ENCODE measurements around the gene METTL25B. TPM values are rescaled to one million over a fixed set of nuclear protein-coding genes. Genes with fewer than 3 reads are reported as not detected.
A peak's percentile ranks its signal among the peaks of the same experiment; 100 is the strongest.
"Not testable (repeated sequence)": the region's sequence is repeated elsewhere in the genome, so short reads cannot be mapped to it uniquely, and the experiment has no call there.

METTL25B gene
- total and polyA plus RNA-seq, 11 donors: 8.9 to 24.3 (median 15.5) TPM

- Histone ChIP-seq H3K9me3 (no peaks in the 10 kb centered on the region), H3K4me3 (no peak overlapping the region), H3K27me3 (no peaks in the 10 kb centered on the region), H3K27ac (no peak overlapping the region), H3K4me1 (peaks cover 0 to 24% (median 11%) of the 10 kb centered on the region in 12 donors), H3K36me3 (no peaks in the 10 kb centered on the region)
- intact Hi-C loops (cut with DNase I): no loop called here
- 97 to 100% (median 99%) methylated on average over 1 of the region's 1 CpG for WGBS, 4 donors
- DNase-seq (no peak), ATAC-seq (no peak)
- TF ChIP-seq, protein P1, sequence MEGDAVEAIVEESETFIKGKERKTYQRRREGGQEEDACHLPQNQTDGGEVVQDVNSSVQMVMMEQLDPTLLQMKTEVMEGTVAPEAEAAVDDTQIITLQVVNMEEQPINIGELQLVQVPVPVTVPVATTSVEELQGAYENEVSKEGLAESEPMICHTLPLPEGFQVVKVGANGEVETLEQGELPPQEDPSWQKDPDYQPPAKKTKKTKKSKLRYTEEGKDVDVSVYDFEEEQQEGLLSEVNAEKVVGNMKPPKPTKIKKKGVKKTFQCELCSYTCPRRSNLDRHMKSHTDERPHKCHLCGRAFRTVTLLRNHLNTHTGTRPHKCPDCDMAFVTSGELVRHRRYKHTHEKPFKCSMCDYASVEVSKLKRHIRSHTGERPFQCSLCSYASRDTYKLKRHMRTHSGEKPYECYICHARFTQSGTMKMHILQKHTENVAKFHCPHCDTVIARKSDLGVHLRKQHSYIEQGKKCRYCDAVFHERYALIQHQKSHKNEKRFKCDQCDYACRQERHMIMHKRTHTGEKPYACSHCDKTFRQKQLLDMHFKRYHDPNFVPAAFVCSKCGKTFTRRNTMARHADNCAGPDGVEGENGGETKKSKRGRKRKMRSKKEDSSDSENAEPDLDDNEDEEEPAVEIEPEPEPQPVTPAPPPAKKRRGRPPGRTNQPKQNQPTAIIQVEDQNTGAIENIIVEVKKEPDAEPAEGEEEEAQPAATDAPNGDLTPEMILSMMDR (IDR thresholded peaks at IDR 0.05): no peak
- TF ChIP-seq POLR2A (IDR thresholded peaks at IDR 0.05): no peak
Observed at GRCh38 chr1:156756355-156756754, 28.1 kb downstream of the METTL25B start.

DNA sequence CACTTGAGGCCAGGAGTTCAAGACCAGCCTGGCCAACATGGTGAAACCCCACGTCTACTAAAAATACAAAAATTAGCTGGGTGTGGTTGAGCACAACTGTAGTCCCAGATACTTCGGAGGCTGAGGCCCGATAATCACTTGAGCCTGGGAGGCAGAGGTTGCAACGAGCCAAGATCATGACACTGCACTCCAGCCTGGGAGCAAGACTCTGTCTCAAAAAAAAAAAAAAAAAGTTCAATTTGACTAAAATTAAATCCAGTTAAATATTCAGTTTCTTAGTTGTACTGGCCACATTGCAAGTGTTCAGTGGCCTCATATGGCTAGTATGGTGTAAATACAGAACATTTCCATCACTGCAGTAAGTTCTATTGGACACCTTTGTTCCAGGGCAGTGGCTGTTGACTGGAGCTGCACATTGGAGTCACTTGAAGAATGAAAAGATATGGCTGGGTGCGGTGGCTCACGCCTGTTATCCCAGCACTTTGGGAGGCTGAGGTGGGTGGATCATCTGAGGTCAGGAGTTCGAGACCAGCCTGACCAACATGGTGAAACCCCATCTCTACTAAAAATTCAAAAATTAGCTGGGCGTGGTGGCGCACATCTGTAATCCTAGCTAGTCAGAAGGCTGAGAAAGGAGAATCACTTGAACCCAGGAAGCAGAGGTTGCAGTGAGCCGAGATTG is 29.4 kb downstream of the METTL25B start:
- H3K4me3 ChIP-seq; ATAC-seq; DNase-seq; H3K27ac ChIP-seq; H3K9me3 ChIP-seq; H3K27me3 ChIP-seq; intact Hi-C loops (cut with DNase I); H3K36me3 ChIP-seq: not testable (repeated sequence)
- 91 to 95% (median 93%) methylated on average over 10 of the region's 10 CpGs for WGBS, 4 donors
- peaks cover 0 to 17% (median 7%) of the 10 kb centered on the region in 12 donors for H3K4me1 ChIP-seq

- Histone ChIP-seq H3K9me3 (no peaks in the 10 kb centered on the region), H3K4me1 (peaks cover 0 to 7% (median 0%) of the 10 kb centered on the region in 12 donors), H3K36me3 (no peaks in the 10 kb centered on the region), H3K27me3 (no peaks in the 10 kb centered on the region), H3K4me3 (no peak overlapping the region), H3K27ac (no peak overlapping the region)
- no peak for TF ChIP-seq POLR2A (IDR thresholded peaks at IDR 0.05)
- TF ChIP-seq, protein P1 (IDR thresholded peaks at IDR 0.05): no peak
- DNase-seq (no peak), ATAC-seq (peak in 1 of 4 donors; percentile 22)
- intact Hi-C loops (cut with DNase I): no loop called here
- WGBS, 4 donors: 66 to 73% (median 68%) methylated on average over 5 to 6 of the region's 6 CpGs
Observed at GRCh38 chr1:156760092-156760795, 32.0 kb downstream of the METTL25B start.

DNA sequence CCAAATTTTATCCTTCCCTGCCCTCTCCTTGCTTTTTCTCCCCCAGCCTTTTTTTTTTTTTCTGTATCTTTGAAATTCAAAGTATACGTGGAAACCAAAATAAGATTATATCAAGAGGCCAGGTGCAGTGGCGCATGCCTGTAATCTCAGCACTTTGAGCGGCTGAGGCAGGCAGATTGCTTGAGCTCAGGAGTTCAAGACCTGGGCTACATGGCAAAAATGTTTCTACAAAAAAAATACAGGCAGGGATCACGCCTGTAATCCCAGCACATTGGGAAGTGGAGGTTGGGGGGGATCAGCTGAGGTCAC is 32.5 kb downstream of the METTL25B start:
- Histone ChIP-seq H3K4me1 (peaks cover 0 to 5% (median under 1%) of the 10 kb centered on the region in 12 donors), H3K27me3 (no peaks in the 10 kb centered on the region), H3K9me3 (no peaks in the 10 kb centered on the region), H3K36me3 (no peaks in the 10 kb centered on the region), H3K27ac (no peak overlapping the region), H3K4me3 (no peak overlapping the region)
- no peak for TF ChIP-seq POLR2A (IDR thresholded peaks at IDR 0.05)
- TF ChIP-seq, protein P1 (IDR thresholded peaks at IDR 0.05): no peak
- 78 to 85% (median 84%) methylated on average over 4 of the region's 4 CpGs for WGBS, 4 donors
- intact Hi-C loops (cut with DNase I): no loop called here
- ATAC-seq: no peak
- DNase-seq: no peak

GRCh38 chr1:156765136-156765535 is 36.9 kb downstream of the METTL25B start:
- not testable (repeated sequence) for H3K27ac ChIP-seq, ATAC-seq, H3K36me3 ChIP-seq, DNase-seq, H3K27me3 ChIP-seq, H3K9me3 ChIP-seq, H3K4me3 ChIP-seq
- intact Hi-C loops (cut with DNase I): loop anchor here in 3 of 10 donors (5.0 kb wide), 1 partner anchor 38 kb away; the partner anchor contains the start of genes ISG20L2 (in 3 of the 3) and METTL25B (in 3 of the 3)
- WGBS, 4 donors: 92 to 95% (median 94%) methylated on average over 15 of the region's 15 CpGs
- peaks cover 0 to 35% (median 27%) of the 10 kb centered on the region in 12 donors for H3K4me1 ChIP-seq
